ENCODE data around the gene BMPR1A.
"Not testable (repeated sequence)": the region's sequence is repeated elsewhere in the genome, so short reads cannot be mapped to it uniquely, and the experiment has no call there.

BMPR1A gene

GRCh38 chr10:86976362-86977056 lies 220.1 kb downstream of the BMPR1A start:
- Histone ChIP-seq H3K36me3 (ENCODE audit: control insufficient read depth, low read length) (no peaks in the 10 kb centered on the region), H3K27me3 (ENCODE audit: control insufficient read depth, low read length) (peaks cover 7% of the 10 kb centered on the region), H3K4me2 (ENCODE audit: low read length) (no peak overlapping the region), H3K9me2 (replicated peaks; ENCODE audit: control insufficient read depth, low read length) (no peaks in the 10 kb centered on the region), H3K27ac (ENCODE audit: low read depth, low read length) (no peak overlapping the region), H3K9me3 (ENCODE audit: control insufficient read depth, insufficient read depth, low read length) (no peaks in the 10 kb centered on the region), H4K20me1 (ENCODE audit: control insufficient read depth, insufficient read depth, low read depth, low read length) (no peaks in the 10 kb centered on the region), H3K79me2 (ENCODE audit: control insufficient read depth, low read length) (no peaks in the 10 kb centered on the region), H3K4me3 (ENCODE audit: low read length) (no peak overlapping the region), H3F3A (ENCODE audit: control insufficient read depth, insufficient read depth) (no peaks in the 10 kb centered on the region), H3K4me1 (ENCODE audit: control insufficient read depth, low read length) (peaks cover 2% of the 10 kb centered on the region)
- TF ChIP-seq EZH2phosphoT487 (IDR thresholded peaks at IDR 0.05; ENCODE audit: borderline replicate concordance, low read length) (no peak), CTCF (IDR thresholded peaks at IDR 0.05; ENCODE audit: low read depth, low read length, poor library complexity, severe bottlenecking) (no peak)

- not testable (repeated sequence) for H3K4me3 ChIP-seq (ENCODE audit: low read length); H3K9me2 ChIP-seq (replicated peaks; ENCODE audit: control insufficient read depth, low read length); H3K27me3 ChIP-seq (ENCODE audit: control insufficient read depth, low read length); H3K27ac ChIP-seq (ENCODE audit: low read depth, low read length); H3K36me3 ChIP-seq (ENCODE audit: control insufficient read depth, low read length); H3K4me2 ChIP-seq (ENCODE audit: low read length); H4K20me1 ChIP-seq (ENCODE audit: control insufficient read depth, insufficient read depth, low read depth, low read length); H3K9me3 ChIP-seq (ENCODE audit: control insufficient read depth, insufficient read depth, low read length); H3F3A ChIP-seq (ENCODE audit: control insufficient read depth, insufficient read depth); H3K4me1 ChIP-seq (ENCODE audit: control insufficient read depth, low read length); H3K79me2 ChIP-seq (ENCODE audit: control insufficient read depth, low read length)
These were observed 222.0 kb downstream of the BMPR1A start for GRCh38 chr10:86978457-86978856.

- Histone ChIP-seq H3K9me3 (ENCODE audit: control insufficient read depth, insufficient read depth, low read length) (no peaks in the 10 kb centered on the region), H3K4me2 (ENCODE audit: low read length) (no peak overlapping the region), H4K20me1 (ENCODE audit: control insufficient read depth, insufficient read depth, low read depth, low read length) (no peaks in the 10 kb centered on the region), H3F3A (ENCODE audit: control insufficient read depth, insufficient read depth) (no peaks in the 10 kb centered on the region), H3K4me3 (ENCODE audit: low read length) (no peak overlapping the region), H3K79me2 (ENCODE audit: control insufficient read depth, low read length) (no peaks in the 10 kb centered on the region), H3K36me3 (ENCODE audit: control insufficient read depth, low read length) (no peaks in the 10 kb centered on the region), H3K27me3 (ENCODE audit: control insufficient read depth, low read length) (no peaks in the 10 kb centered on the region), H3K4me1 (ENCODE audit: control insufficient read depth, low read length) (no peaks in the 10 kb centered on the region), H3K27ac (ENCODE audit: low read depth, low read length) (no peak overlapping the region), H3K9me2 (replicated peaks; ENCODE audit: control insufficient read depth, low read length) (no peaks in the 10 kb centered on the region)
- TF ChIP-seq CTCF (IDR thresholded peaks at IDR 0.05; ENCODE audit: low read depth, low read length, poor library complexity, severe bottlenecking) = no peak
- no peak for TF ChIP-seq EZH2phosphoT487 (IDR thresholded peaks at IDR 0.05; ENCODE audit: borderline replicate concordance, low read length)
These were observed 222.9 kb downstream of the BMPR1A start for GRCh38 chr10:86979296-86979818.

GRCh38 chr10:86979977-86980448 lies 223.6 kb downstream of the BMPR1A start:
- H3K36me3 ChIP-seq (ENCODE audit: control insufficient read depth, low read length) = no peaks in the 10 kb centered on the region
- no peaks in the 10 kb centered on the region for H3K79me2 ChIP-seq (ENCODE audit: control insufficient read depth, low read length)
- H3K27ac ChIP-seq (ENCODE audit: low read depth, low read length) = no peak overlapping the region
- H3K4me3 ChIP-seq (ENCODE audit: low read length) = no peak overlapping the region
- H3K9me2 ChIP-seq (replicated peaks; ENCODE audit: control insufficient read depth, low read length) = no peaks in the 10 kb centered on the region
- H3K4me2 ChIP-seq (ENCODE audit: low read length) = no peak overlapping the region
- H3K9me3 ChIP-seq (ENCODE audit: control insufficient read depth, insufficient read depth, low read length) = no peaks in the 10 kb centered on the region
- no peaks in the 10 kb centered on the region for H3F3A ChIP-seq (ENCODE audit: control insufficient read depth, insufficient read depth)
- TF ChIP-seq CTCF (IDR thresholded peaks at IDR 0.05; ENCODE audit: low read depth, low read length, poor library complexity, severe bottlenecking) (no peak), EZH2phosphoT487 (IDR thresholded peaks at IDR 0.05; ENCODE audit: borderline replicate concordance, low read length) (no peak)
- no peaks in the 10 kb centered on the region for H3K4me1 ChIP-seq (ENCODE audit: control insufficient read depth, low read length)
- no peaks in the 10 kb centered on the region for H3K27me3 ChIP-seq (ENCODE audit: control insufficient read depth, low read length)
- no peaks in the 10 kb centered on the region for H4K20me1 ChIP-seq (ENCODE audit: control insufficient read depth, insufficient read depth, low read depth, low read length)

- H4K20me1 ChIP-seq (ENCODE audit: control insufficient read depth, insufficient read depth, low read depth, low read length); H3K36me3 ChIP-seq (ENCODE audit: control insufficient read depth, low read length); H3K79me2 ChIP-seq (ENCODE audit: control insufficient read depth, low read length); H3F3A ChIP-seq (ENCODE audit: control insufficient read depth, insufficient read depth); H3K4me3 ChIP-seq (ENCODE audit: low read length); H3K9me3 ChIP-seq (ENCODE audit: control insufficient read depth, insufficient read depth, low read length); H3K27me3 ChIP-seq (ENCODE audit: control insufficient read depth, low read length); H3K4me2 ChIP-seq (ENCODE audit: low read length); H3K4me1 ChIP-seq (ENCODE audit: control insufficient read depth, low read length); H3K27ac ChIP-seq (ENCODE audit: low read depth, low read length); H3K9me2 ChIP-seq (replicated peaks; ENCODE audit: control insufficient read depth, low read length): not testable (repeated sequence)
These were observed 224.6 kb downstream of the BMPR1A start for GRCh38 chr10:86981020-86981419.

All from DOHH2 (cell line).